Endothelial cell of umbilical vein (primary cell): ENCODE data around the gene CXCL9. TPM values are rescaled to one million over a fixed set of nuclear protein-coding genes. Genes with fewer than 3 reads are reported as not detected.

Experiments used
- BruUV-seq: library from RNA; stranded (reverse); fragments of 400-500 nt; replicated peaks from 2 replicates; lab custom pipeline; 2021; lab: Mats Ljungman, UMichigan
- CTCF ChIA-PET: fragments of 300-600, 350-600 bp; sonication (Branson Sonifier 250); formaldehyde crosslinking; loops from one replicate; lab custom pipeline; 2021; ENCODE audit warnings: antibody characterized with exemption, inconsistent platforms; lab: Charles Lee
- POLR2A ChIA-PET: fragments of 300-600, 350-600 bp; sonication (Branson Sonifier 250); formaldehyde crosslinking; loops from one replicate; lab custom pipeline; 2021; ENCODE audit warnings: antibody characterized with exemption, inconsistent platforms; lab: Charles Lee
- DNase-seq: peaks from one replicate; pipeline ENCODE4 v3.0.0-alpha.2; 2011; ENCODE audit warnings: low read depth, low spot score
- FAIRE-seq: peaks from 2 replicates; lab custom pipeline; 2011; peaks lifted over from hg19 to GRCh38; lab: Jason Lieb, UNC
- H2AFZ ChIP-seq: 2 replicates; pipeline ENCODE4 v1.6.0; 2012; ENCODE audit warnings: low read depth, low read length, control low read depth, inconsistent platforms
- H3K27ac ChIP-seq: 2 replicates; pipeline ENCODE4 v1.5.1; 2011; ENCODE audit warnings: low read depth, mild to moderate bottlenecking, control low read depth, low read length, moderate library complexity; ENCODE audit not compliant: insufficient read depth
- H3K27me3 ChIP-seq, 2 experiments: 2 replicates each; pipeline versions ENCODE4 v1.6.0 to v1.6.1; 2011; ENCODE audit warnings: low read length in 2 of 2, mixed read lengths in 1 of 2; ENCODE audit not compliant: control insufficient read depth in 2 of 2, insufficient read depth in 2 of 2
- H3K36me3 ChIP-seq, 2 experiments: 2 replicates in 1 of 2; 3 replicates in 1 of 2; pipeline ENCODE4 v1.5.1; 2011; ENCODE audit warnings: low read length in 2 of 2, mild to moderate bottlenecking in 1 of 2, moderate library complexity in 1 of 2; ENCODE audit not compliant: control insufficient read depth in 2 of 2, insufficient read depth in 2 of 2; ENCODE audit errors: extremely low read depth in 1 of 2
- H3K4me1 ChIP-seq: 3 replicates; pipeline ENCODE4 v1.5.1; 2011; ENCODE audit warnings: mild to moderate bottlenecking, low read length; ENCODE audit not compliant: control insufficient read depth, insufficient read depth; ENCODE audit errors: extremely low read depth
- H3K4me2 ChIP-seq: 2 replicates; pipeline ENCODE4 v1.6.1; 2011; ENCODE audit warnings: low read length, control low read depth, mixed read lengths; ENCODE audit not compliant: insufficient read depth
- H3K4me3 ChIP-seq, 3 experiments: fragments of 200-600 bp in 1 of 3; sonication (generic), shearing (Covaris generic) in 1 of 3; replicated peaks in 1 of 3; 2 replicates each; pipeline ENCODE4 v1.5.1; 2011 to 2016; ENCODE audit warnings: control low read depth in 3 of 3, low read length in 3 of 3, mild to moderate bottlenecking in 2 of 3, inconsistent platforms in 1 of 3, low read depth in 1 of 3, moderate library complexity in 1 of 3; ENCODE audit not compliant: insufficient read depth in 1 of 3
- H3K79me2 ChIP-seq: 2 replicates; pipeline ENCODE4 v1.6.0; 2012; ENCODE audit warnings: low read length, inconsistent platforms; ENCODE audit not compliant: control insufficient read depth, insufficient read depth
- H3K9ac ChIP-seq: replicated peaks from 2 replicates; pipeline ENCODE3; 2011; ENCODE audit warnings: low read length, control low read depth; ENCODE audit not compliant: insufficient read depth; ENCODE audit errors: extremely low read depth
- H3K9me1 ChIP-seq: replicated peaks from 3 replicates; pipeline ENCODE4 v1.6.0; 2011; ENCODE audit warnings: mild to moderate bottlenecking, low read length; ENCODE audit not compliant: control insufficient read depth, insufficient read depth; ENCODE audit errors: extremely low read depth
- H3K9me3 ChIP-seq: replicated peaks from 2 replicates; pipeline ENCODE4 v1.5.1; 2012; ENCODE audit warnings: low read length, inconsistent platforms; ENCODE audit not compliant: control insufficient read depth, insufficient read depth
- H4K20me1 ChIP-seq: replicated peaks from 2 replicates; pipeline ENCODE3; 2011; ENCODE audit warnings: mild to moderate bottlenecking, low read length; ENCODE audit not compliant: control insufficient read depth, insufficient read depth; ENCODE audit errors: extremely low read depth
- EZH2 ChIP-seq: IDR thresholded peaks from 2 replicates; pipeline ENCODE4 v1.6.1; 2012; ENCODE audit warnings: borderline replicate concordance, low read depth, mild to moderate bottlenecking, moderate library complexity, low read length, inconsistent platforms; ENCODE audit not compliant: severe bottlenecking
- FOS ChIP-seq: IDR thresholded peaks from 2 replicates; pipeline ENCODE4 v1.6.1; 2011; ENCODE audit warnings: mild to moderate bottlenecking, low read length, moderate library complexity, borderline replicate concordance; ENCODE audit not compliant: insufficient read depth
- GATA2 ChIP-seq: IDR thresholded peaks from 2 replicates; pipeline ENCODE4 v1.7.0; 2011; ENCODE audit warnings: low read depth, mild to moderate bottlenecking, moderate library complexity, mixed read lengths, low read length; ENCODE audit not compliant: insufficient read length, insufficient read depth
- JUN ChIP-seq: IDR thresholded peaks from 2 replicates; pipeline ENCODE4 v1.6.1; 2011; ENCODE audit warnings: borderline replicate concordance, low read depth; ENCODE audit not compliant: insufficient read length, insufficient read depth
- MAX ChIP-seq: IDR thresholded peaks from 2 replicates; pipeline ENCODE4 v1.6.1; 2011; ENCODE audit not compliant: insufficient read depth, insufficient read length
- MYC ChIP-seq: IDR thresholded peaks from one replicate; pipeline ENCODE4 v1.6.1; 2011; ENCODE audit warnings: mild to moderate bottlenecking, low read depth, low read length
- POLR2A ChIP-seq: IDR thresholded peaks from 2 replicates; pipeline ENCODE4 v1.6.1; 2012; ENCODE audit warnings: low read depth, mild to moderate bottlenecking, control low read depth, low read length
- POLR2AphosphoS5 ChIP-seq: IDR thresholded peaks from 2 replicates; pipeline ENCODE4 v1.6.1; 2012; ENCODE audit warnings: low read depth, mild to moderate bottlenecking, control low read depth, low read length, moderate library complexity; ENCODE audit not compliant: insufficient read depth
- dilution Hi-C: fragments of 300-500 bp; cut with MboI; formaldehyde crosslinking; loops from one replicate; pipeline ENCODE4 v1.15.0; 2019; ENCODE audit warnings: low sequenced_read_pairs; ENCODE audit not compliant: extremely low pct_ligation_motif_present
- intact Hi-C: fragments of 100-400 bp; cut with micrococcal nuclease; formaldehyde crosslinking; loops from one replicate; pipeline ENCODE4 v1.10.0; 2022
- polyA plus RNA-seq, 4 experiments: library from polyadenylated mRNA; depleted of rRNA in 3 of 4; stranded (reverse) in 3 of 4; unstranded in 1 of 4; fragments of >200 nt; gene quantifications; 2 replicates each; pipeline versions ENCODE4 v1.2.1 to v1.2.3, GENCODE V29; 2011 to 2012; ENCODE audit warnings: missing spikeins in 1 of 4
- total RNA-seq: library from RNA; stranded (reverse); gene quantifications from 2 replicates; pipeline ENCODE4 v1.2.3, GENCODE V29; 2021
- TF ChIP-seq, protein P1 (sequence below), 2 donors: IDR thresholded peaks; 1 replicate in 1 of 2; 2 replicates in 1 of 2; pipeline ENCODE4 v1.5.1; 2011; ENCODE audit warnings: low read length in 2 of 2, mild to moderate bottlenecking in 2 of 2, moderate library complexity in 2 of 2, control low read depth in 1 of 2, inconsistent platforms in 1 of 2, low read depth in 1 of 2; ENCODE audit not compliant: insufficient read depth in 1 of 2; ENCODE audit errors: extremely low read depth in 1 of 2

Gene CXCL9
- total and polyA plus RNA-seq, 2 donors (not counting 3 experiments of a cell fraction or from before 2014, with no cell fraction given), result not detected

DNA sequence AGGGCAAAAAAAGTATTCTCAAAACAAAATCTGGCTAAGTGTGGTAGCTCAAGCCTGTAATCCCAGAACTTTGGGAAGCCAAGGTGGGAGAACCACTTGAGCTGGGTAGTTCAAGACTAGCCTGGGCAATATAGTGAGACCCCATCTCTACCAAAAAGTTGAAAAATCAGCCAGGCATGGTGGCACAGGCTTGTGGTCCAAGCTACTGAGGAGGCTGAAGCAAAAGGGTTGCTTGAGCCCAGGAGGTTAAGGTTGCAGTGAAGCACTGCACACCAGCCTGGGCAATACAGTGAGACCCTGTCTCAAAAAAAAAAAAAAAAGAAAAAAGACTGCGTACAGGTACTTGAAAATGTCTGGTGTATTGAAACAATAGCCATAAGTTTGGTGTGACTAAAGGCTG is 14.8 kb downstream of the CXCL9 start:
- Histone ChIP-seq H4K20me1 (no peaks in the 10 kb centered on the region), H3K4me2 (no peak overlapping the region), H3K36me3 (no peaks in the 10 kb centered on the region), H3K9me3 (no peaks in the 10 kb centered on the region), H3K79me2 (peaks cover 31% of the 10 kb centered on the region), H3K9me1 (no peaks in the 10 kb centered on the region), H2AFZ (no peak overlapping the region), H3K27me3 (peaks cover 7 to 8% of the 10 kb centered on the region in 2 experiments), H3K4me3 (no peak overlapping the region), H3K4me1 (peaks cover 10% of the 10 kb centered on the region), H3K9ac (no peak overlapping the region), H3K27ac (no peak overlapping the region)
- TF ChIP-seq FOS (no peak), POLR2AphosphoS5 (no peak), GATA2 (no peak), POLR2A (no peak), MYC (no peak), EZH2 (no peak), JUN (no peak), MAX (no peak)
- TF ChIP-seq, protein P1, sequence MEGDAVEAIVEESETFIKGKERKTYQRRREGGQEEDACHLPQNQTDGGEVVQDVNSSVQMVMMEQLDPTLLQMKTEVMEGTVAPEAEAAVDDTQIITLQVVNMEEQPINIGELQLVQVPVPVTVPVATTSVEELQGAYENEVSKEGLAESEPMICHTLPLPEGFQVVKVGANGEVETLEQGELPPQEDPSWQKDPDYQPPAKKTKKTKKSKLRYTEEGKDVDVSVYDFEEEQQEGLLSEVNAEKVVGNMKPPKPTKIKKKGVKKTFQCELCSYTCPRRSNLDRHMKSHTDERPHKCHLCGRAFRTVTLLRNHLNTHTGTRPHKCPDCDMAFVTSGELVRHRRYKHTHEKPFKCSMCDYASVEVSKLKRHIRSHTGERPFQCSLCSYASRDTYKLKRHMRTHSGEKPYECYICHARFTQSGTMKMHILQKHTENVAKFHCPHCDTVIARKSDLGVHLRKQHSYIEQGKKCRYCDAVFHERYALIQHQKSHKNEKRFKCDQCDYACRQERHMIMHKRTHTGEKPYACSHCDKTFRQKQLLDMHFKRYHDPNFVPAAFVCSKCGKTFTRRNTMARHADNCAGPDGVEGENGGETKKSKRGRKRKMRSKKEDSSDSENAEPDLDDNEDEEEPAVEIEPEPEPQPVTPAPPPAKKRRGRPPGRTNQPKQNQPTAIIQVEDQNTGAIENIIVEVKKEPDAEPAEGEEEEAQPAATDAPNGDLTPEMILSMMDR (IDR thresholded peaks at IDR 0.05; ENCODE audit: extremely low read depth in 1 of 2, insufficient read depth in 1 of 2, low read depth in 1 of 2, low read length in 2 of 2), result no peak
- DNase-seq, result no peak
- dilution Hi-C loops (no loop called here), intact Hi-C loops (loop anchor here (5.0 kb wide), 1 partner anchor 95 kb away; no protein-coding TSS in a partner anchor)
- no peak for FAIRE-seq
- no TSS peak for BruUV-seq
- POLR2A ChIA-PET, result no interaction called here
- CTCF ChIA-PET, result interaction anchor here (0.5 to 3.5 kb wide), 3 partner anchors 17 to 95 kb away, joined by 3 to 19 read pairs (median 3); no protein-coding TSS in a partner anchor
